Hepatocyte (in vitro differentiated cells): ENCODE results near the gene PRSS53.

Source experiments
- EZH2 ChIP-seq: fragments of 200-600 bp; sonication (generic); IDR thresholded peaks from 2 replicates; pipeline ENCODE4 v1.6.1; 2016; ENCODE audit warnings: antibody characterized with exemption, mild to moderate bottlenecking, borderline replicate concordance
- EZH2phosphoT487 ChIP-seq: fragments of 200-600 bp; sonication (generic); IDR thresholded peaks from one replicate; pipeline ENCODE4 v1.6.1; 2018; ENCODE audit warnings: antibody characterized with exemption, mild to moderate bottlenecking, low read depth, moderate library complexity; ENCODE audit not compliant: unreplicated experiment, severe bottlenecking

DNA sequence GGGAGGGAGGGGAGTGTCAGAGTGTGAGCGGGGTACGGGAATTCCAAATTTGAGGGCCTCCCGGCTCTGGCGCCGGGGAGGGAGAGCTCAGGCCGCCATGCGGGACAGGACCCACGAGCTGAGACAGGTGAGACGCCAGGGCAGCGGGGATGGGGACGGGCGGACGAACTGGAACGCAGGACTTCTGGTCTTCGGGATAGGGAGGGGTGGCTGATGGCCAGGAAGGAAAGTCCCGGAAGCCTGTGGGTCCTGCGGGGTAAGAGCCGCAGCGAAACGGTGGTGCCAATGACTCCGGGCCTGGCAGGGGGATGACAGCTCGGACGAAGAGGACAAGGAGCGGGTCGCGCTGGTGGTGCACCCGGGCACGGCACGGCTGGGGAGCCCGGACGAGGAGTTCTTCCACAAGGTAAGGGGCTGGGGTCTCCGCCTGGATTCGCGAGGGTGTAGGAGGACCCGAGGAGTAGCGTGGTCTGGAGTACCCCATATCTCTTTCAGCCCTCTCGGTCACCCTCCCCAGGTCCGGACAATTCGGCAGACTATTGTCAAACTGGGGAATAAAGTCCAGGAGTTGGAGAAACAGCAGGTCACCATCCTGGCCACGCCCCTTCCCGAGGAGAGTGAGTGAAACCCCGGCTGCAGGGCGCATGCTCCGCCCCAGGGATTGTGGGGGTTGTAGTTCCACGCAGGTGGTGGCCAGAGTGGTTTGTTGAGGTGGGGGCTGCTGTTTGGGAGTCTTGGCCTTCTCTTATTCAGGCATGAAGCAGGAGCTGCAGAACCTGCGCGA, 54.8 kb downstream of the PRSS53 start:
- TF ChIP-seq EZH2phosphoT487 (no peak), EZH2 (no peak)
